GM23338 (cell line): Measurements from ENCODE around the gene CACNA1G. TPM values are rescaled to one million over a fixed set of nuclear protein-coding genes. Genes with fewer than 3 reads are reported as not detected.

ENCODE experiments used
- ATAC-seq: fragments of 200-7000 bp; cut with Tn5 transposase; 3 replicates; pipeline ENCODE4 v1.9.1; 2020
- DNase-seq: peaks from one replicate; pipeline ENCODE4 v3.0.0-alpha.2; 2015; ENCODE audit warnings: low spot score
- H2AFZ ChIP-seq: fragments of 200-600 bp; sonication (generic); 2 replicates; pipeline ENCODE4 v1.8.0; 2016; ENCODE audit warnings: antibody characterized with exemption, mild to moderate bottlenecking, moderate library complexity
- H3F3A ChIP-seq: fragments of 200-600 bp; sonication (generic); replicated peaks from 2 replicates; pipeline ENCODE4 v1.8.0; 2017; ENCODE audit warnings: antibody characterized with exemption, mixed run types, low read depth
- H3K27ac ChIP-seq: fragments of 200-600 bp; sonication (generic); 2 replicates; pipeline ENCODE4 v1.6.1; 2016; ENCODE audit warnings: low read depth
- H3K27me3 ChIP-seq: fragments of 200-600 bp; sonication (generic); 2 replicates; pipeline ENCODE4 v1.8.0; 2016; ENCODE audit warnings: mild to moderate bottlenecking, mixed run types, moderate library complexity; ENCODE audit not compliant: insufficient read depth
- H3K36me3 ChIP-seq: fragments of 200-600 bp; sonication (generic); 2 replicates; pipeline ENCODE4 v1.8.0; 2016; ENCODE audit warnings: mild to moderate bottlenecking; ENCODE audit not compliant: insufficient read depth
- H3K4me1 ChIP-seq: fragments of 200-600 bp; sonication (generic); 2 replicates; pipeline ENCODE4 v1.8.0; 2016; ENCODE audit warnings: mild to moderate bottlenecking, moderate library complexity; ENCODE audit not compliant: insufficient read depth
- H3K4me2 ChIP-seq: fragments of 200-600 bp; sonication (generic); 2 replicates; pipeline ENCODE4 v1.7.1; 2017; ENCODE audit warnings: mixed run types
- H3K4me3 ChIP-seq: fragments of 200-600 bp; sonication (generic); 2 replicates; pipeline ENCODE4 v1.6.1; 2016; ENCODE audit warnings: mixed run types
- H3K79me2 ChIP-seq: fragments of 200-600 bp; sonication (generic); replicated peaks from 2 replicates; pipeline ENCODE4 v1.8.0; 2017; ENCODE audit warnings: mild to moderate bottlenecking; ENCODE audit not compliant: insufficient read depth
- H3K9me2 ChIP-seq: fragments of 200-600 bp; sonication (generic); 2 replicates; pipeline ENCODE4 v1.8.0; 2017; ENCODE audit not compliant: insufficient read depth
- H4K20me1 ChIP-seq: fragments of 200-600 bp; sonication (generic); replicated peaks from 2 replicates; pipeline ENCODE4 v1.8.0; 2017; ENCODE audit warnings: mild to moderate bottlenecking; ENCODE audit not compliant: insufficient read depth
- H3K27ac Mint-ChIP-seq: 2 replicates; pipeline ENCODE4 v1.8.0; 2020; ENCODE audit warnings: inconsistent platforms, mild to moderate bottlenecking, moderate library complexity, mixed read lengths
- H3K27me3 Mint-ChIP-seq: 3 replicates; pipeline ENCODE4 v1.8.0; 2022; ENCODE audit warnings: low read depth, mild to moderate bottlenecking, moderate library complexity, mixed read lengths, inconsistent platforms; ENCODE audit not compliant: insufficient read depth, poor library complexity
- H3K36me3 Mint-ChIP-seq: 3 replicates; pipeline ENCODE4 v1.8.0; 2021; ENCODE audit warnings: low read depth, mild to moderate bottlenecking, inconsistent platforms, moderate library complexity, mixed read lengths
- H3K4me1 Mint-ChIP-seq: 3 replicates; pipeline ENCODE4 v1.8.0; 2020; ENCODE audit warnings: mild to moderate bottlenecking, inconsistent platforms, mixed read lengths
- H3K4me3 Mint-ChIP-seq: 3 replicates; pipeline ENCODE4 v1.8.0; 2021; ENCODE audit warnings: moderate library complexity, mild to moderate bottlenecking, inconsistent platforms, mixed read lengths
- H3K9me3 Mint-ChIP-seq: 3 replicates; pipeline ENCODE4 v1.8.0; 2020; ENCODE audit warnings: moderate library complexity, mild to moderate bottlenecking, inconsistent platforms, mixed read lengths
- CREB1 ChIP-seq: fragments of 250-450 bp; sonication (Bioruptor Pico); IDR thresholded peaks from 2 replicates; pipeline ENCODE4 v1.5.0; 2020; ENCODE audit warnings: low read depth, mild to moderate bottlenecking, moderate library complexity
- EZH2 ChIP-seq: fragments of 200-600 bp; sonication (generic); IDR thresholded peaks from one replicate; pipeline ENCODE4 v1.8.0; 2017; ENCODE audit warnings: antibody characterized with exemption, mild to moderate bottlenecking, low read depth; ENCODE audit not compliant: unreplicated experiment
- EZH2phosphoT487 ChIP-seq: fragments of 200-600 bp; sonication (generic); IDR thresholded peaks from one replicate; pipeline ENCODE4 v1.8.1; 2018; ENCODE audit warnings: antibody characterized with exemption; ENCODE audit not compliant: unreplicated experiment
- JUNB ChIP-seq: IDR thresholded peaks from one replicate; pipeline ENCODE4 v1.6.1; 2016; ENCODE audit warnings: antibody characterized with exemption; ENCODE audit not compliant: unreplicated experiment
- NANOG ChIP-seq: IDR thresholded peaks from 2 replicates; pipeline ENCODE4 v1.6.1; 2016; ENCODE audit warnings: antibody characterized with exemption, borderline replicate concordance
- POLR2AphosphoS5 ChIP-seq: IDR thresholded peaks from 2 replicates; pipeline ENCODE4 v1.6.1; 2016; ENCODE audit warnings: antibody characterized with exemption, low read depth
- STAT1 ChIP-seq: IDR thresholded peaks from one replicate; pipeline ENCODE4 v1.6.1; 2016; ENCODE audit warnings: antibody characterized with exemption; ENCODE audit not compliant: unreplicated experiment
- ZNF114 ChIP-seq: fragments of 250-450 bp; sonication (Bioruptor Pico); IDR thresholded peaks from 2 replicates; pipeline ENCODE4 v1.5.0; 2020; ENCODE audit warnings: mild to moderate bottlenecking, moderate library complexity
- ZNF331 ChIP-seq: fragments of 250-450 bp; sonication (Bioruptor Pico); IDR thresholded peaks from 2 replicates; pipeline ENCODE4 v1.5.0; 2020; ENCODE audit warnings: low read depth, mild to moderate bottlenecking, moderate library complexity
- polyA plus RNA-seq: library from polyadenylated mRNA; unstranded; fragments of >200 nt; fragmentation: Nextera tagmentation; extraction: Ambion mirVana; gene quantifications from 2 replicates; pipeline ENCODE4 v1.2.1, GENCODE V29; 2016
- total RNA-seq: library from RNA; depleted of rRNA; stranded (reverse); fragments of >200 nt; shearing (Covaris generic); gene quantifications from 2 replicates; pipeline ENCODE4 v1.2.3, GENCODE V29; 2014
- TF ChIP-seq, protein P1 (sequence below), 2 experiments: fragments of 200-600 bp in 1 of 2; sonication (generic) in 1 of 2; conservative IDR thresholded peaks; 2 replicates each; pipeline versions ENCODE4 v1.5.1 to v1.6.1; 2016 to 2017; ENCODE audit warnings: antibody characterized with exemption in 2 of 2, low read depth in 2 of 2, mild to moderate bottlenecking in 2 of 2, moderate library complexity in 1 of 2
- TF ChIP-seq, protein P2 (sequence below): fragments of 250-450 bp; sonication (Bioruptor Pico); IDR thresholded peaks from 2 replicates; pipeline ENCODE4 v1.5.0; 2020; ENCODE audit warnings: mild to moderate bottlenecking, moderate library complexity
- TF ChIP-seq, protein P3 (sequence below): IDR thresholded peaks from one replicate; pipeline ENCODE4 v1.6.1; 2018; ENCODE audit warnings: antibody characterized with exemption; ENCODE audit not compliant: unreplicated experiment
- TF ChIP-seq, protein P4 (sequence below): IDR thresholded peaks from 2 replicates; pipeline ENCODE4 v1.6.1; 2016; ENCODE audit warnings: antibody characterized with exemption

The CACNA1G gene
- total and polyA plus RNA-seq, 2 experiments from 2014 or later, result 1.4 to 5.1 TPM

DNA sequence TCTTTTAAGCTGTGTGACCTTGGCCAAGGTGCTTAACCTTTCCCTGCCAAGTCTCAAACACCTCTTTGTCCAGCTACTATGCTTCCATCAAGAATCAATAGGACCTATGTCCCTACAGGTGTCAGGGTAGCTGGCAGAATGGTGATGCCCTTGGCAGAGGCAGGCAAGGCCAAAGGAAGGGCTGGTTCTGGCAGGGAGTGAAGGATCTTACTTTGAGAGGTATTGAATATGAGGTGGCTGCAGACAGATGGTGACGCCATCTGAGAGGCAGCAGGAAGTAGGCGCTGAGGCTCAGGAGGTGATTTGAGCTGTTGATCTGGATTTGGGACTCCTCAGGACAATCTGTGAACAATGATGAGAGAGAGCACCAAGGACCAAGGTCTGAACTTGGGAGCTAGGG lies 86.7 kb downstream of the CACNA1G start:
- Histone ChIP-seq H4K20me1 (no peaks in the 10 kb centered on the region), H3K36me3 (no peaks in the 10 kb centered on the region), H3F3A (no peaks in the 10 kb centered on the region), H3K27me3 (no peaks in the 10 kb centered on the region), H3K79me2 (no peaks in the 10 kb centered on the region), H3K4me1 (no peaks in the 10 kb centered on the region), H2AFZ (no peak overlapping the region), H3K9me2 (no peaks in the 10 kb centered on the region), H3K4me3 (no peak overlapping the region), H3K27ac (no peak overlapping the region), H3K4me2 (no peak overlapping the region)
- H3K4me3 Mint-ChIP-seq, result no peak overlapping the region
- no peaks in the 10 kb centered on the region; the same call in 2 of the 3 replicates for H3K9me3 Mint-ChIP-seq
- H3K4me1 Mint-ChIP-seq, result no peaks in the 10 kb centered on the region
- DNase-seq (no peak), ATAC-seq (no peak)
- H3K27ac Mint-ChIP-seq, result no peak overlapping the region
- no peak for TF ChIP-seq CREB1
- TF ChIP-seq JUNB, result no peak
- no peak for TF ChIP-seq EZH2
- TF ChIP-seq ZNF114 (CRISPR knock-in tag), result no peak
- TF ChIP-seq, protein P1, sequence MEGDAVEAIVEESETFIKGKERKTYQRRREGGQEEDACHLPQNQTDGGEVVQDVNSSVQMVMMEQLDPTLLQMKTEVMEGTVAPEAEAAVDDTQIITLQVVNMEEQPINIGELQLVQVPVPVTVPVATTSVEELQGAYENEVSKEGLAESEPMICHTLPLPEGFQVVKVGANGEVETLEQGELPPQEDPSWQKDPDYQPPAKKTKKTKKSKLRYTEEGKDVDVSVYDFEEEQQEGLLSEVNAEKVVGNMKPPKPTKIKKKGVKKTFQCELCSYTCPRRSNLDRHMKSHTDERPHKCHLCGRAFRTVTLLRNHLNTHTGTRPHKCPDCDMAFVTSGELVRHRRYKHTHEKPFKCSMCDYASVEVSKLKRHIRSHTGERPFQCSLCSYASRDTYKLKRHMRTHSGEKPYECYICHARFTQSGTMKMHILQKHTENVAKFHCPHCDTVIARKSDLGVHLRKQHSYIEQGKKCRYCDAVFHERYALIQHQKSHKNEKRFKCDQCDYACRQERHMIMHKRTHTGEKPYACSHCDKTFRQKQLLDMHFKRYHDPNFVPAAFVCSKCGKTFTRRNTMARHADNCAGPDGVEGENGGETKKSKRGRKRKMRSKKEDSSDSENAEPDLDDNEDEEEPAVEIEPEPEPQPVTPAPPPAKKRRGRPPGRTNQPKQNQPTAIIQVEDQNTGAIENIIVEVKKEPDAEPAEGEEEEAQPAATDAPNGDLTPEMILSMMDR (conservative IDR thresholded peaks at IDR 0.05; ENCODE audit: low read depth in 2 of 2), result no peak
- no peak for TF ChIP-seq EZH2phosphoT487
- no peak for TF ChIP-seq ZNF331 (CRISPR knock-in tag)
- TF ChIP-seq, protein P2, sequence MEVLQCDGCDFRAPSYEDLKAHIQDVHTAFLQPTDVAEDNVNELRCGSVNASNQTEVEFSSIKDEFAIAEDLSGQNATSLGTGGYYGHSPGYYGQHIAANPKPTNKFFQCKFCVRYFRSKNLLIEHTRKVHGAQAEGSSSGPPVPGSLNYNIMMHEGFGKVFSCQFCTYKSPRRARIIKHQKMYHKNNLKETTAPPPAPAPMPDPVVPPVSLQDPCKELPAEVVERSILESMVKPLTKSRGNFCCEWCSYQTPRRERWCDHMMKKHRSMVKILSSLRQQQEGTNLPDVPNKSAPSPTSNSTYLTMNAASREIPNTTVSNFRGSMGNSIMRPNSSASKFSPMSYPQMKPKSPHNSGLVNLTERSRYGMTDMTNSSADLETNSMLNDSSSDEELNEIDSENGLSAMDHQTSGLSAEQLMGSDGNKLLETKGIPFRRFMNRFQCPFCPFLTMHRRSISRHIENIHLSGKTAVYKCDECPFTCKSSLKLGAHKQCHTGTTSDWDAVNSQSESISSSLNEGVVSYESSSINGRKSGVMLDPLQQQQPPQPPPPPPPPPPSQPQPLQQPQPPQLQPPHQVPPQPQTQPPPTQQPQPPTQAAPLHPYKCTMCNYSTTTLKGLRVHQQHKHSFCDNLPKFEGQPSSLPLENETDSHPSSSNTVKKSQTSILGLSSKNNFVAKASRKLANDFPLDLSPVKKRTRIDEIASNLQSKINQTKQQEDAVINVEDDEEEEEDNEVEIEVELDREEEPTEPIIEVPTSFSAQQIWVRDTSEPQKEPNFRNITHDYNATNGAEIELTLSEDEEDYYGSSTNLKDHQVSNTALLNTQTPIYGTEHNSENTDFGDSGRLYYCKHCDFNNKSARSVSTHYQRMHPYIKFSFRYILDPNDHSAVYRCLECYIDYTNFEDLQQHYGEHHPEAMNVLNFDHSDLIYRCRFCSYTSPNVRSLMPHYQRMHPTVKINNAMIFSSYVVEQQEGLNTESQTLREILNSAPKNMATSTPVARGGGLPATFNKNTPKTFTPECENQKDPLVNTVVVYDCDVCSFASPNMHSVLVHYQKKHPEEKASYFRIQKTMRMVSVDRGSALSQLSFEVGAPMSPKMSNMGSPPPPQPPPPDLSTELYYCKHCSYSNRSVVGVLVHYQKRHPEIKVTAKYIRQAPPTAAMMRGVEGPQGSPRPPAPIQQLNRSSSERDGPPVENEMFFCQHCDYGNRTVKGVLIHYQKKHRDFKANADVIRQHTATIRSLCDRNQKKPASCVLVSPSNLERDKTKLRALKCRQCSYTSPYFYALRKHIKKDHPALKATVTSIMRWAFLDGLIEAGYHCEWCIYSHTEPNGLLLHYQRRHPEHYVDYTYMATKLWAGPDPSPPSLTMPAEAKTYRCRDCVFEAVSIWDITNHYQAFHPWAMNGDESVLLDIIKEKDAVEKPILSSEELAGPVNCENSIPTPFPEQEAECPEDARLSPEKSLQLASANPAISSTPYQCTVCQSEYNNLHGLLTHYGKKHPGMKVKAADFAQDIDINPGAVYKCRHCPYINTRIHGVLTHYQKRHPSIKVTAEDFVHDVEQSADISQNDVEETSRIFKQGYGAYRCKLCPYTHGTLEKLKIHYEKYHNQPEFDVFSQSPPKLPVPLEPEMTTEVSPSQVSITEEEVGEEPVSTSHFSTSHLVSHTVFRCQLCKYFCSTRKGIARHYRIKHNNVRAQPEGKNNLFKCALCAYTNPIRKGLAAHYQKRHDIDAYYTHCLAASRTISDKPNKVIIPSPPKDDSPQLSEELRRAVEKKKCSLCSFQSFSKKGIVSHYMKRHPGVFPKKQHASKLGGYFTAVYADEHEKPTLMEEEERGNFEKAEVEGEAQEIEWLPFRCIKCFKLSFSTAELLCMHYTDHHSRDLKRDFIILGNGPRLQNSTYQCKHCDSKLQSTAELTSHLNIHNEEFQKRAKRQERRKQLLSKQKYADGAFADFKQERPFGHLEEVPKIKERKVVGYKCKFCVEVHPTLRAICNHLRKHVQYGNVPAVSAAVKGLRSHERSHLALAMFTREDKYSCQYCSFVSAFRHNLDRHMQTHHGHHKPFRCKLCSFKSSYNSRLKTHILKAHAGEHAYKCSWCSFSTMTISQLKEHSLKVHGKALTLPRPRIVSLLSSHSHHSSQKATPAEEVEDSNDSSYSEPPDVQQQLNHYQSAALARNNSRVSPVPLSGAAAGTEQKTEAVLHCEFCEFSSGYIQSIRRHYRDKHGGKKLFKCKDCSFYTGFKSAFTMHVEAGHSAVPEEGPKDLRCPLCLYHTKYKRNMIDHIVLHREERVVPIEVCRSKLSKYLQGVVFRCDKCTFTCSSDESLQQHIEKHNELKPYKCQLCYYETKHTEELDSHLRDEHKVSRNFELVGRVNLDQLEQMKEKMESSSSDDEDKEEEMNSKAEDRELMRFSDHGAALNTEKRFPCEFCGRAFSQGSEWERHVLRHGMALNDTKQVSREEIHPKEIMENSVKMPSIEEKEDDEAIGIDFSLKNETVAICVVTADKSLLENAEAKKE (CRISPR knock-in tag), result no peak
- TF ChIP-seq, protein P3, sequence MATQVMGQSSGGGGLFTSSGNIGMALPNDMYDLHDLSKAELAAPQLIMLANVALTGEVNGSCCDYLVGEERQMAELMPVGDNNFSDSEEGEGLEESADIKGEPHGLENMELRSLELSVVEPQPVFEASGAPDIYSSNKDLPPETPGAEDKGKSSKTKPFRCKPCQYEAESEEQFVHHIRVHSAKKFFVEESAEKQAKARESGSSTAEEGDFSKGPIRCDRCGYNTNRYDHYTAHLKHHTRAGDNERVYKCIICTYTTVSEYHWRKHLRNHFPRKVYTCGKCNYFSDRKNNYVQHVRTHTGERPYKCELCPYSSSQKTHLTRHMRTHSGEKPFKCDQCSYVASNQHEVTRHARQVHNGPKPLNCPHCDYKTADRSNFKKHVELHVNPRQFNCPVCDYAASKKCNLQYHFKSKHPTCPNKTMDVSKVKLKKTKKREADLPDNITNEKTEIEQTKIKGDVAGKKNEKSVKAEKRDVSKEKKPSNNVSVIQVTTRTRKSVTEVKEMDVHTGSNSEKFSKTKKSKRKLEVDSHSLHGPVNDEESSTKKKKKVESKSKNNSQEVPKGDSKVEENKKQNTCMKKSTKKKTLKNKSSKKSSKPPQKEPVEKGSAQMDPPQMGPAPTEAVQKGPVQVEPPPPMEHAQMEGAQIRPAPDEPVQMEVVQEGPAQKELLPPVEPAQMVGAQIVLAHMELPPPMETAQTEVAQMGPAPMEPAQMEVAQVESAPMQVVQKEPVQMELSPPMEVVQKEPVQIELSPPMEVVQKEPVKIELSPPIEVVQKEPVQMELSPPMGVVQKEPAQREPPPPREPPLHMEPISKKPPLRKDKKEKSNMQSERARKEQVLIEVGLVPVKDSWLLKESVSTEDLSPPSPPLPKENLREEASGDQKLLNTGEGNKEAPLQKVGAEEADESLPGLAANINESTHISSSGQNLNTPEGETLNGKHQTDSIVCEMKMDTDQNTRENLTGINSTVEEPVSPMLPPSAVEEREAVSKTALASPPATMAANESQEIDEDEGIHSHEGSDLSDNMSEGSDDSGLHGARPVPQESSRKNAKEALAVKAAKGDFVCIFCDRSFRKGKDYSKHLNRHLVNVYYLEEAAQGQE, result no peak
- TF ChIP-seq, protein P4, sequence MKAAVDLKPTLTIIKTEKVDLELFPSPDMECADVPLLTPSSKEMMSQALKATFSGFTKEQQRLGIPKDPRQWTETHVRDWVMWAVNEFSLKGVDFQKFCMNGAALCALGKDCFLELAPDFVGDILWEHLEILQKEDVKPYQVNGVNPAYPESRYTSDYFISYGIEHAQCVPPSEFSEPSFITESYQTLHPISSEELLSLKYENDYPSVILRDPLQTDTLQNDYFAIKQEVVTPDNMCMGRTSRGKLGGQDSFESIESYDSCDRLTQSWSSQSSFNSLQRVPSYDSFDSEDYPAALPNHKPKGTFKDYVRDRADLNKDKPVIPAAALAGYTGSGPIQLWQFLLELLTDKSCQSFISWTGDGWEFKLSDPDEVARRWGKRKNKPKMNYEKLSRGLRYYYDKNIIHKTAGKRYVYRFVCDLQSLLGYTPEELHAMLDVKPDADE, result no peak
- TF ChIP-seq NANOG, result no peak
- no peak for TF ChIP-seq POLR2AphosphoS5
- no peak for TF ChIP-seq STAT1
- no peaks in the 10 kb centered on the region; the same call in 2 of the 3 replicates for H3K36me3 Mint-ChIP-seq
- peaks cover 5% of the 10 kb centered on the region for H3K27me3 Mint-ChIP-seq
